Lung (tissue), 16 donors: ENCODE results near the gene MYT1. TPM values are rescaled to one million over a fixed set of nuclear protein-coding genes. Genes with fewer than 3 reads are reported as not detected.

Experiments used
- ATAC-seq: fragments of 200-7000 bp; cut with Tn5 transposase; one replicate; pipeline ENCODE4 v1.9.1; 2020; ENCODE audit warnings: moderate number of reproducible peaks; ENCODE audit not compliant: insufficient read depth, low FRiP score
- DNase-seq, 3 donors: peaks; one replicate each; pipeline ENCODE4 v3.0.0-alpha.2; 2013 to 2017
- H3K27ac ChIP-seq, 2 donors: one replicate each; pipeline ENCODE4 v1.5.1; 2013; ENCODE audit warnings: mild to moderate bottlenecking in 2 of 2, moderate library complexity in 2 of 2, control low read depth in 1 of 2, inconsistent platforms in 1 of 2, low read depth in 1 of 2, low read length in 1 of 2
- H3K27me3 ChIP-seq, 3 donors: one replicate each; pipeline ENCODE4 v1.5.1; 2013; ENCODE audit warnings: low read length in 2 of 3; ENCODE audit not compliant: control insufficient read depth in 3 of 3, insufficient read depth in 3 of 3
- H3K36me3 ChIP-seq, 4 donors: one replicate each; pipeline ENCODE4 v1.5.1; 2013; ENCODE audit warnings: low read length in 4 of 4, mild to moderate bottlenecking in 1 of 4, moderate library complexity in 1 of 4; ENCODE audit not compliant: control insufficient read depth in 4 of 4, insufficient read depth in 4 of 4
- H3K4me1 ChIP-seq, 5 donors: one replicate each; pipeline ENCODE4 v1.5.1; 2013; ENCODE audit warnings: low read length in 5 of 5, mild to moderate bottlenecking in 2 of 5, moderate library complexity in 1 of 5; ENCODE audit not compliant: control insufficient read depth in 5 of 5, insufficient read depth in 5 of 5
- H3K4me3 ChIP-seq: one replicate; pipeline ENCODE4 v1.5.1; 2013; ENCODE audit warnings: mild to moderate bottlenecking, control low read depth, moderate library complexity
- H3K9ac ChIP-seq, 2 donors: one replicate each; pipeline ENCODE4 v1.5.1; 2013; ENCODE audit warnings: low read length in 2 of 2, control low read depth in 1 of 2; ENCODE audit not compliant: insufficient read depth in 1 of 2
- H3K9me3 ChIP-seq, 4 donors: one replicate each; pipeline ENCODE4 v1.5.1; 2013; ENCODE audit warnings: low read length in 3 of 4, mild to moderate bottlenecking in 1 of 4, moderate library complexity in 1 of 4; ENCODE audit not compliant: control insufficient read depth in 4 of 4, insufficient read depth in 3 of 4
- CTCF ChIP-seq: IDR thresholded peaks from 2 replicates; pipeline ENCODE4 v1.5.1; 2012; ENCODE audit warnings: mild to moderate bottlenecking; ENCODE audit errors: control extremely low read depth, extremely low read depth
- WGBS, 2 donors: extraction: QIAGEN DNeasy Blood & Tissue Kit; methylation state at CpG; one replicate each; pipeline ENCODE4 v1.1.7; 2013; 5-methylcytosine and 5-hydroxymethylcytosine counted together
- long read RNA-seq, 5 donors: transcript quantifications; one replicate each; lab custom pipeline, GENCODE V29; 2026
- polyA plus RNA-seq, 2 donors: library from polyadenylated mRNA; stranded (reverse); fragments of 200-250 nt; gene quantifications; one replicate each; pipeline ENCODE4 v1.2.1, GENCODE V29; 2013
- total RNA-seq, 2 donors: library from RNA; depleted of rRNA in 1 of 2; stranded (reverse); fragments of >200 nt in 1 of 2; gene quantifications; one replicate each; pipeline ENCODE4 v1.2.1, GENCODE V29; 2014 to 2021
- donor health status: control.
- donor health status: control.
- donor health status: Bipolar disorder and iron deficiency.
- donor health status: healthy.
- donor health status: DM: yes; HTN: yes; CAD: no.

Gene MYT1
- under 1 TPM in 1 of 2 donors, not detected in 1; 0.40 TPM for total RNA-seq
- under 1 TPM; 0.03 to 0.10 TPM for polyA plus RNA-seq
- long read RNA-seq, donor 1: 0 reads
- long read RNA-seq, donor 2: 0 reads
- long read RNA-seq, donor 3: 0 reads
- long read RNA-seq, donor 4: 0 reads
- long read RNA-seq, donor 5: 0 reads

- Histone ChIP-seq H3K9ac (no peak within 1 kb of the TSS), H3K36me3 (no peaks in the 10 kb centered on the region), H3K27ac (no peak within 1 kb of the TSS), H3K27me3 (peaks cover 6 to 60% (median 33%) of the 10 kb centered on the region in 3 donors), H3K9me3 (peaks cover 0 to 4% (median 0%) of the 10 kb centered on the region in 4 donors), H3K4me1 (no peaks in the 10 kb centered on the region), H3K4me3 (no peak within 1 kb of the TSS)
- whole genome bisulfite sequencing, 2 donors: 73 to 83% methylated on average over 21 of the region's 21 CpGs
- ATAC-seq (no peak), DNase-seq (no peak)
- TF ChIP-seq CTCF: no peak
These were observed at the start of gene MYT1 for GRCh38 chr20:64164123-64164836. Gene MYT1, plus strand, starts transcription at chr20:64164452. Its CDS starts 34,410 bp downstream, at chr20:64198862.

- Histone ChIP-seq H3K4me3 (no peak overlapping the region), H3K27ac (no peak overlapping the region), H3K36me3 (no peaks in the 10 kb centered on the region), H3K9ac (no peak overlapping the region), H3K27me3 (no peaks in the 10 kb centered on the region), H3K9me3 (no peaks in the 10 kb centered on the region), H3K4me1 (peaks cover 0 to 5% (median 0%) of the 10 kb centered on the region in 5 donors)
- no peak for ATAC-seq
- no peak for DNase-seq
- TF ChIP-seq CTCF: no peak
- WGBS, 2 donors: 75 to 88% methylated on average over 14 of the region's 14 CpGs
These were observed 48.9 kb upstream of the MYT1 start for GRCh38 chr20:64115171-64115911.

- H3K4me3 ChIP-seq: no peak overlapping the region
- no peaks in the 10 kb centered on the region for H3K36me3 ChIP-seq
- no peak overlapping the region for H3K9ac ChIP-seq
- ATAC-seq (no peak), DNase-seq (no peak)
- H3K9me3 ChIP-seq: no peaks in the 10 kb centered on the region
- 84 to 90% methylated on average over 21 of the region's 21 CpGs for WGBS, 2 donors
- no peak for TF ChIP-seq CTCF
- peaks cover 0 to 5% (median 0%) of the 10 kb centered on the region in 5 donors for H3K4me1 ChIP-seq
- no peak overlapping the region for H3K27ac ChIP-seq
- no peaks in the 10 kb centered on the region for H3K27me3 ChIP-seq
These were observed 48.2 kb upstream of the MYT1 start for GRCh38 chr20:64116016-64116415.
